CD4-positive, alpha-beta T cell (primary cell): Measurements from ENCODE around the gene SGCE. TPM values are rescaled to one million over a fixed set of nuclear protein-coding genes. Genes with fewer than 3 reads are reported as not detected.

ENCODE experiments used
- ATAC-seq: fragments of 200-7000 bp; cut with Tn5 transposase; one replicate; pipeline ENCODE4 v1.10.0; 2022; ENCODE audit warnings: mild to moderate bottlenecking; ENCODE audit not compliant: poor library complexity
- CTCF ChIA-PET: fragments of 350-600 bp; sonication (Branson Sonifier 250); formaldehyde crosslinking; loops from one replicate; lab custom pipeline; 2021; ENCODE audit warnings: antibody characterized with exemption, inconsistent platforms; lab: Charles Lee
- POLR2A ChIA-PET: fragments of 350-600 bp; sonication (Branson Sonifier 250); formaldehyde crosslinking; loops from one replicate; lab custom pipeline; 2021; ENCODE audit warnings: antibody characterized with exemption, inconsistent platforms; lab: Charles Lee
- DNase-seq, 14 experiments: peaks; one replicate each; pipeline ENCODE4 v3.0.0-alpha.2; 2013 to 2020; ENCODE audit warnings: mixed read lengths in 2 of 14
- H3K27ac ChIP-seq, 2 donors: one replicate each; pipeline versions ENCODE4 v1.5.1 to v1.7.0; 2013; ENCODE audit warnings: low read length in 2 of 2, low read depth in 1 of 2, mild to moderate bottlenecking in 1 of 2
- H3K27me3 ChIP-seq, 2 experiments: 1 replicate in 1 of 2; 2 replicates in 1 of 2; pipeline versions ENCODE4 v1.6.1 to v1.7.0; 2013; ENCODE audit warnings: low read length in 2 of 2, control low read depth in 1 of 2, mild to moderate bottlenecking in 1 of 2, moderate library complexity in 1 of 2; ENCODE audit not compliant: insufficient read depth in 2 of 2, control insufficient read depth in 1 of 2
- H3K36me3 ChIP-seq: one replicate; pipeline ENCODE4 v1.6.1; 2013; ENCODE audit warnings: low read length, control low read depth; ENCODE audit not compliant: insufficient read depth
- H3K4me1 ChIP-seq: one replicate; pipeline ENCODE4 v1.6.1; 2013; ENCODE audit warnings: low read length, control low read depth; ENCODE audit not compliant: insufficient read depth
- H3K4me3 ChIP-seq: one replicate; pipeline ENCODE4 v1.5.1; 2013; ENCODE audit warnings: mild to moderate bottlenecking, low read length, moderate library complexity
- H3K9me3 ChIP-seq, 2 experiments: 1 replicate in 1 of 2; 2 replicates in 1 of 2; pipeline versions ENCODE4 v1.6.1 to v1.7.0; 2013; ENCODE audit warnings: low read length in 2 of 2, mild to moderate bottlenecking in 2 of 2, control low read depth in 1 of 2, moderate library complexity in 1 of 2; ENCODE audit not compliant: control insufficient read depth in 1 of 2, insufficient read depth in 1 of 2
- H3K27ac Mint-ChIP-seq: one replicate; pipeline ENCODE4 v1.8.0; 2020; ENCODE audit warnings: mixed read lengths
- H3K27me3 Mint-ChIP-seq: one replicate; pipeline ENCODE4 v1.8.0; 2021; ENCODE audit warnings: mixed read lengths
- H3K36me3 Mint-ChIP-seq: one replicate; pipeline ENCODE4 v1.8.0; 2021; ENCODE audit warnings: low read depth, mixed read lengths
- H3K4me1 Mint-ChIP-seq: one replicate; pipeline ENCODE4 v1.8.0; 2021; ENCODE audit warnings: low read depth, mixed read lengths
- H3K4me3 Mint-ChIP-seq: one replicate; pipeline ENCODE4 v1.8.0; 2020; ENCODE audit warnings: mild to moderate bottlenecking, mixed read lengths
- H3K9me3 Mint-ChIP-seq: one replicate; pipeline ENCODE4 v1.8.0; 2020; ENCODE audit warnings: mixed read lengths
- intact Hi-C, 2 experiments: fragments of 100-400 bp; cut with DNase I in 1 of 2; cut with micrococcal nuclease in 1 of 2; formaldehyde crosslinking; loops; one replicate each; pipeline versions ENCODE4 v1.15.1 to v1.9.0; 2023 to 2025; cut with DNase I, micrococcal nuclease
- total RNA-seq, 174 experiments: library from RNA in 2 of 174; stranded (reverse) in 2 of 174; gene quantifications; one replicate each; pipeline ENCODE4 v1.2.3 and lab custom pipeline; 2021 to 2026
- TF ChIP-seq, protein P1 (sequence below): fragments of 200-600 bp; IDR thresholded peaks from one replicate; pipeline ENCODE4 v1.8.0; 2022; ENCODE audit warnings: antibody characterized with exemption, mild to moderate bottlenecking

SGCE gene
- total RNA-seq, 2 experiments from 2014 or later, result 0.31 TPM; not detected in 1

DNA sequence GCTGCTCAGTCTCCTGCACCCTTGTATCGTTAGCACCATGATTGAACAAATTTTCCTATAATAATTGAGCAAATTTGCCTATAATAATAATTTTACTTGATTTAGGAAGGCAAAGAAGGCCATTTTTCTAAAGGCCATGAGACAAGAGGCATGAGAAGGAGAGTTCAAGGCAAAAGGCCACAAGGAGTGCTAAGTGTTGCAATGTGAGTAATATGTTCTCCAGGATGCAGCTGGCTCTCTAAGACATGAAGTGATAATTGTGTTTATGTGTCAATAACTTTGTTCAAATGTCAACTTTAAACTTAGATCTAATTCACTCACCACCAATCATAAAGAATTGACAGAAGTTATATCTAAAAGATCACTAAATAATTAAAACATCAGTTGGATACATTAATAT is 53.8 kb downstream of the SGCE start:
- ATAC-seq (no peak), DNase-seq (no peak)
- no peaks in the 10 kb centered on the region for H3K27me3 ChIP-seq
- H3K27me3 Mint-ChIP-seq, result no peaks in the 10 kb centered on the region
- CTCF ChIA-PET, result no interaction called here
- peaks cover 5% of the 10 kb centered on the region for H3K36me3 Mint-ChIP-seq
- intact Hi-C loops, result no loop called here
- H3K4me3 Mint-ChIP-seq, result no peak overlapping the region
- no peak overlapping the region for H3K27ac ChIP-seq
- no peaks in the 10 kb centered on the region for H3K4me1 Mint-ChIP-seq
- H3K27ac Mint-ChIP-seq, result no peak overlapping the region
- no peaks in the 10 kb centered on the region for H3K36me3 ChIP-seq
- no peaks in the 10 kb centered on the region for H3K4me1 ChIP-seq
- peaks cover 0 to 3% of the 10 kb centered on the region in 2 experiments for H3K9me3 ChIP-seq
- TF ChIP-seq, protein P1, sequence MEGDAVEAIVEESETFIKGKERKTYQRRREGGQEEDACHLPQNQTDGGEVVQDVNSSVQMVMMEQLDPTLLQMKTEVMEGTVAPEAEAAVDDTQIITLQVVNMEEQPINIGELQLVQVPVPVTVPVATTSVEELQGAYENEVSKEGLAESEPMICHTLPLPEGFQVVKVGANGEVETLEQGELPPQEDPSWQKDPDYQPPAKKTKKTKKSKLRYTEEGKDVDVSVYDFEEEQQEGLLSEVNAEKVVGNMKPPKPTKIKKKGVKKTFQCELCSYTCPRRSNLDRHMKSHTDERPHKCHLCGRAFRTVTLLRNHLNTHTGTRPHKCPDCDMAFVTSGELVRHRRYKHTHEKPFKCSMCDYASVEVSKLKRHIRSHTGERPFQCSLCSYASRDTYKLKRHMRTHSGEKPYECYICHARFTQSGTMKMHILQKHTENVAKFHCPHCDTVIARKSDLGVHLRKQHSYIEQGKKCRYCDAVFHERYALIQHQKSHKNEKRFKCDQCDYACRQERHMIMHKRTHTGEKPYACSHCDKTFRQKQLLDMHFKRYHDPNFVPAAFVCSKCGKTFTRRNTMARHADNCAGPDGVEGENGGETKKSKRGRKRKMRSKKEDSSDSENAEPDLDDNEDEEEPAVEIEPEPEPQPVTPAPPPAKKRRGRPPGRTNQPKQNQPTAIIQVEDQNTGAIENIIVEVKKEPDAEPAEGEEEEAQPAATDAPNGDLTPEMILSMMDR, result no peak
- no peak overlapping the region for H3K4me3 ChIP-seq
- POLR2A ChIA-PET, result no interaction called here
- peaks cover 7% of the 10 kb centered on the region for H3K9me3 Mint-ChIP-seq

DNA sequence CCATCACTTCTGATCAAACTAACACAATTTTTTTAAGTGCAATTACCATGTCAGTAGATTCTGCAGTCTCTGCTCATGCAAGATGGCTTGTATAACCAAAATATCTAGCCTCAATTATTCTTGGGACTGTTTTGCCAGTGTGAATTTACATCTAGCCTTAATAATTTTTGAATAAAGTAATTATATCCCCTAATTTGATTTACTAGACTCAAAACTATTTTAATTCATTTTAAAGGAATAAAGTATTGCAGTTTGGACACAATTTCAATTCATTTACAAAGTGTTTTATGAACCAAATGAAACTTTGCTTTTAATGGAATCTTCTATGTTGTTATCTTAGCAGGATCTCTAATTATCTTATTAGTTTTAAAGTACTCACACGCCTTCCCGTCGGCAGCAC is 55.7 kb downstream of the SGCE start:
- H3K36me3 ChIP-seq, result no peaks in the 10 kb centered on the region

DNA sequence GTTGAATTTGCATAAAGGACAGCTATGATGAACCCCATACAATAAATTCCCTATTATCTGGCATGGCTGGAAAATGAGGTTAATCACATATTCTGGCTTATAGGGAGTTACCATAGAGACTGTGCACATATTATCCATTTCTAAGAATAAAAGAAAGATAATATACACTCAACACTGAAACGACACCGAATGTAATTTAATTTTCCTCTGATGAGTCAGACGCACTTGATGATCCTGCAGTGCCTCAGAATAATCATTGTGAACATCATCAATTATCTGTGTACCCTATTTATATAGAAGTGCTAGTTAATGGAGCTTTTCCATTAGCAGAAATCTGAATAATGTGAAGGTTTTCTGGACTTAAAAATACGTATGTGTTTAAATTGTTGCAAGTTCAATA is 60.2 kb downstream of the SGCE start:
- ChIA-PET POLR2A (no interaction called here), CTCF (interaction anchor here (0.6 kb wide), 1 partner anchor 104 kb away, joined by 3 read pairs; no protein-coding TSS in a partner anchor)
- TF ChIP-seq, protein P1, result no peak
- H3K27me3 Mint-ChIP-seq, result no peaks in the 10 kb centered on the region
- no peaks in the 10 kb centered on the region for H3K36me3 Mint-ChIP-seq
- no peak overlapping the region for H3K27ac Mint-ChIP-seq
- ATAC-seq (no peak), DNase-seq (no peak)
- no peaks in the 10 kb centered on the region for H3K4me1 Mint-ChIP-seq
- Histone ChIP-seq H3K4me3 (no peak overlapping the region), H3K36me3 (no peaks in the 10 kb centered on the region), H3K27me3 (no peaks in the 10 kb centered on the region), H3K4me1 (no peaks in the 10 kb centered on the region), H3K9me3 (no peaks in the 10 kb centered on the region), H3K27ac (no peak overlapping the region)
- H3K4me3 Mint-ChIP-seq, result no peak overlapping the region
- intact Hi-C loops, result no loop called here
- no peaks in the 10 kb centered on the region for H3K9me3 Mint-ChIP-seq

More for the DNA sequence above, 55.7 kb downstream of the SGCE start:
- intact Hi-C loops, result no loop called here
- no peak overlapping the region for H3K4me3 Mint-ChIP-seq
- H3K27me3 Mint-ChIP-seq, result no peaks in the 10 kb centered on the region
- no peak overlapping the region for H3K27ac Mint-ChIP-seq
- Histone ChIP-seq H3K4me3 (no peak overlapping the region), H3K27me3 (no peaks in the 10 kb centered on the region), H3K4me1 (no peaks in the 10 kb centered on the region), H3K27ac (no peak overlapping the region), H3K9me3 (no peaks in the 10 kb centered on the region)
- TF ChIP-seq, protein P1, result no peak
- H3K36me3 Mint-ChIP-seq, result no peaks in the 10 kb centered on the region
- H3K9me3 Mint-ChIP-seq, result peaks cover 4% of the 10 kb centered on the region
- ATAC-seq (no peak), DNase-seq (no peak)
- no peaks in the 10 kb centered on the region for H3K4me1 Mint-ChIP-seq
- CTCF ChIA-PET, result no interaction called here
- POLR2A ChIA-PET, result no interaction called here
